Activated T-cell treated with anti-CD3 and anti-CD28 coated beads for 4 hours (primary cell): ENCODE data around the gene FGA.

Experiments used
- DNase-seq: peaks from one replicate; pipeline ENCODE4 v3.0.0-alpha.2; 2020

Gene FGA

DNA sequence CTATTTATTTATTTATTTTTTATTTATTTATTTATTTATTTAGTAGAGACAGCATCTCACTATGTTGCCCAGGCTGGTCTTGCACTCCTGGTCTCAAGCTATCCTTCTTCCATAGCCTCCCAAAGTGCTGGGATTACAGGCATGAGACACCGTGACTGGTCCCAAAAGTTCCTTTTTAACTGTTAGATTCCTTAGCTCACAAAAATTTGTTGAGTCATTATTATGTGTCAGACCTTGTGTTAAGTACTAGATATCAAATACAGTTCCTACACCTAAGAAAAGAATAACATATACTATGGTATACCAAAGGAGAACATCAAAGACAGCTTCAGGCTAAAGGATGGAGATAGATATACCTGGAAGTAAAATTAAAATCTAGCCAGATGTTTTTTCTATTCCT is 11.6 kb downstream of the FGA start:
- DNase-seq = no peak

DNA sequence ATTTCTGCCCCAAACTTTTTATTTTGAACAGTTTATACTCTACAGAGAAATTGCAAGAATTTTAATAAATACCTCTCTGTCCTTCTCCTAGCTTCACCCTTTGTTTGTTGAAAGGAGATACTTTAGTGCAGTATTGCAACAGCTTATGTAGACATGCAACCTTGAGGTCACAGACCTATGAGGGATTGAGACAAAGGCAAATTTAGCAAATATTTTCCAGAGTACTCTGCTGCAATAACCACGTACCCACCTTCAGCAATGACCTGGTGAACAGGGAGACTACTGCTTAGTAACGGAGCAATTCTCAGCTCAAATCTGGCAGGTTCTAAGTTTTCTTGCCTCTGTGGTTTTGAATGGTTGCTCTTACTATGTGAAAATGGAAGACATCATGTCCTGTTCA is 13.2 kb downstream of the FGA start:
- no peak for DNase-seq

DNA sequence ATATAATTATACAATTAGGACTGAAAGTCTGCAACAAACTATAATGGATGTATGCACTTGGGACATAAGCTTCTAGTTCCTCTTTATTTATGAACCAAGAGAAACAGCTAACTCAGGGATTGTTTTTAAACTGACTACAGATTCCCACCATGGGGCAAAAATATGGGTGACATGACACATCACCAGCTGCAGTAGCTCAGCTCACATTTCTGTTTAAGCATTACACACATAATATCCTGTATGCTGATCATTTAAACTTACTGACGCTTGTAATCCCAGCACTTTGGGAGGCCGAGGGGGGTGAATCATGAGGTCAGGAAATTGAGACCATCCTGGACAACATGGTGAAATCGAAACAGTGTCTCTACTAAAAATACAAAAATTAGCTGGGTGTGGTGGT is 16.2 kb downstream of the FGA start:
- DNase-seq = no peak

- no peak for DNase-seq
These were observed 17.2 kb downstream of the FGA start for GRCh38 chr4:154573190-154573870.

- no peak for DNase-seq
These were observed 21.0 kb downstream of the FGA start for GRCh38 chr4:154569584-154569983.

- DNase-seq = no peak
These were observed 21.5 kb downstream of the FGA start for GRCh38 chr4:154569028-154569427.

- no peak for DNase-seq
These were observed 23.8 kb downstream of the FGA start for GRCh38 chr4:154566639-154567204.

DNA sequence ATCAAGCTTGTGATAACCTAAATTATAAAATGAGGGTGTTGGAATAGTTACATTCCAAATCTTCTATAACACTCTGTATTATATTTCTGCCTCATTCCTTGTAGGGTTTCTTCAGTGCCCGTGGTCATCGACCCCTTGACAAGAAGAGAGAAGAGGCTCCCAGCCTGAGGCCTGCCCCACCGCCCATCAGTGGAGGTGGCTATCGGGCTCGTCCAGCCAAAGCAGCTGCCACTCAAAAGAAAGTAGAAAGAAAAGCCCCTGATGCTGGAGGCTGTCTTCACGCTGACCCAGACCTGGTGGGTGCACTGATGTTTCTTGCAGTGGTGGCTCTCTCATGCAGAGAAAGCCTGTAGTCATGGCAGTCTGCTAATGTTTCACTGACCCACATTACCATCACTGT is 24.8 kb downstream of the FGA start:
- DNase-seq = no peak

GRCh38 chr4:154564311-154564710 is 26.2 kb downstream of the FGA start:
- DNase-seq = no peak

- DNase-seq = no peak
These were observed 27.8 kb downstream of the FGA start, which contains the start of gene FGB for GRCh38 chr4:154562697-154563254. FGB (plus strand) TSS chr4:154563011; CDS start chr4:154563019, 8 bp downstream.

GRCh38 chr4:154560824-154561231 is 29.7 kb downstream of the FGA start:
- no peak for DNase-seq

DNA sequence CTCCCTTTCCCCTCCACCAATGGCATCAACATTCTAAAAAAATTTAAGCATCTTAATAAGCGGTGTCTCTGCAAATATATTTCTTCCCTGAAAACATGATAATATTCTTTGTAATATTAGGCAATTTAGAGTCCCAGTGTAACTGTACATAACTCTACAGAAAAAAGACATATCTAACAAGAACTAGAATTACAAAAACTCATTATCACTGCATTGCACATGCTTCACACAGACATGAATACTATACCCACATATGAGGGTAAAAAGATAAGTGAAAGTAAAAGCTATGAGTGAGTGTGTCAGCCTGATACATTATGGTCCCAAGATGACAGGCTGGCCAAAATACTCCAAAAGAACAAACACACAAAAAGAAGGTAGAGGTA is 30.1 kb downstream of the FGA start:
- no peak for DNase-seq

- no peak for DNase-seq
These were observed 30.8 kb downstream of the FGA start for GRCh38 chr4:154559494-154560418.

GRCh38 chr4:154559141-154559493 is 31.4 kb downstream of the FGA start:
- DNase-seq = no peak

DNA sequence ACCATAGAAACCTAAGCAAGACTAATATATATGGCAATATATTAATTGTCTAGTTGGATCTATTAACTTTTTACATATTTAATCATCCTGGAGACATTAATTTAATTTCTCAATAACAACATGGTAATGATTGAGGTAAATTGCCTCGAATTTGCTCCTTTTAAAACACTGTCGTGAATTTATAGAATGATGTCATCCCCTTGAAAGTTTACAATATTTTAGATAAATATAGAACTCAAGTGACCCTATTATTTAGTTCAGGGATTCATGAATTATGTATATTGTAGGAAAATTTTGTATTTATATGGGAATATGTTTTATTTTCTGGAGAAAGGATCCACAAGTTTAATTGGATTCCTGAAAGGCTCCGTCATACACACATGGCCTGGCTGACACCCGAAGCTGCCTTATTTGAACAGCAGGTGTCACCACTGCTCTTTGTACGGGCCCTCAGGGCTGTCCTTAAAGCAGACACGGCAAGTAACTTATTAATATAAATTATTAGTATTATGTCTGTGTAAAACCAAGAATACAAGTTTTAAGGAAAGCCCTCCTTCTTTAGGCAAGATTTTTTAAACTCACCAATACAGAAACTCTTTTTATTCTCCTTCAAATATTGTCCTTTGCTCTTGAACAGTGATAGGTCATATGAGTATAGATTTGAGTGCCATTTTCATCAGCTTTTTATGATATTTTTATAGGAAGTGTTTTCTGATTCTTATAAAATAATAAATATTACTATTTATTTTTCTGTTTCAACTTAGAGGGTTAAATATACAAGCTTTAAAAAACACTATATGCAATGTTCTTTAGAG is 38.5 kb downstream of the FGA start:
- DNase-seq = peak; percentile 62

DNA sequence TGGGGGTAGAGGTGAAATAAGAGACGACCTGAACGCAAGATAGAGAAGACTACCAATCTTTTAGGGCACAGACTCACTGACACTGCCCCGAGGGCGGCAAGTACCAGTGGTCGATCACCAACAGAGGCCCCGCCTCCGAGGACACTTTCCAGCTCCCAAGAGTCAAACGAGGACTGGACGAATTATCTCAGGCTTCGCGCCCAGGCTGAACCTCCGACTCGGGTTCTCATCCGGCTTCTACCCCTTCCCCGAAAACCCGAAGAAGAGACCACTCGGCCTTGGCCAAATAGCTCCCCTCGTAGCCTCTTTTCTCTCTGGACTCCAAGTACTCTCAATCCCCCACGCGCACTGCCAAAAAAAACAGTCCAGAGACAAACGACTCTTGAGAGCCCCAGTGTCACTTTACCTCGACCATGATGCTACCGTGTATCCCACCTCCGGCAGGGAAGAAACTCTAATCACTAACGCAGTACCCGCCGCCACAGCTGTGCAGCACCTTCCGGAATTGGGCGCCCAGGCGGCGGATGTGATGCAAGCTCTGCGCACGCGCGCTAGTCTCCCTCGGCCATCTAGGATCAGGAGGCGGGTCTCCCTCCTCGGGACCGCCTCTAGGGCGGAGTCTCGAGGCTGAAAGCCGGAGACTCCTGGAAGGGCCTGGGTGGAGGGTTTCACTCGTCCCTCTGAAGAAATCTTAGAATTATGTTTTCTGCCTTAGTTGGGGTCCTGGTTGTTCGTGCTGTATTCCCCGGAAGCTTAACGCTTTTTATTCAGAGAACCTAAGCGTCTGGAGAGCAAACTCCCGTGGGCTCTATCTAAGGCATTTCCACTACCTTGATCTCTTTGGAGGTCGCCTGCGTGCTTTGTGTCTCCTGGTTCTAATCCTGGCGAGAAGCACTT is 40.4 kb downstream of the FGA start, which contains the start of gene PLRG1:
PLRG1 (minus strand) TSS at position 507 of the 897 bp plus-strand sequence; CDS start at position 415, 92 bp downstream.
- DNase-seq = peak; percentile 92

DNA sequence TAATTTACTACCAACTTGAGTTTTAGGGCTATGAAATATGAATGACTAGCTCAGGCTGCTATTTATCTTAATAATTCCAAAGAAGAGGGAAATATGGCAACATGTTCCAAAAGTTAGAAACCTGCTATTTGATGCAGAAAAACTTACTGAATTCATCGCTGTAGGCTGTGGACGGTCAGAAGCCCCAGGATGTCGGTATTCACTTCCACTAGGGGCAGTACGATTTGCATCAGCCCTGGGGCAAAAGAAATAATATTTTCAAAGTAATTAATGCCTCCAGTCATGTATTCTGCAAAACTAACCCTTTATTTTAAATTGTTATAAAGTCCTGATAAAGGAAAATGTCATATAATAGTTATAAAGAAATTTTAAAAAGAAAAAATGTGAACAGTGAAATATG is 44.9 kb downstream of the FGA start:
- DNase-seq = no peak

GRCh38 chr4:154542271-154542879 is 48.2 kb downstream of the FGA start:
- DNase-seq = no peak
